SJSA1 (cell line): Measurements from ENCODE around the gene CRB1. TPM values are rescaled to one million over a fixed set of nuclear protein-coding genes. Genes with fewer than 3 reads are reported as not detected.

ENCODE experiments used
- DNase-seq, 2 experiments: peaks; one replicate each; pipeline ENCODE4 v3.0.0-alpha.2; 2015 to 2020; ENCODE audit warnings: low spot score in 2 of 2, low read depth in 1 of 2
- H3K27ac ChIP-seq: fragments of 250-450 bp; sonication (Bioruptor Pico); 2 replicates; pipeline ENCODE4 v1.5.1; 2020; ENCODE audit warnings: mild to moderate bottlenecking, moderate library complexity
- H3K27me3 ChIP-seq: fragments of 250-450 bp; sonication (Bioruptor Pico); replicated peaks from 2 replicates; pipeline ENCODE4 v1.5.1; 2020; ENCODE audit warnings: mild to moderate bottlenecking, moderate library complexity
- H3K36me3 ChIP-seq: fragments of 250-450 bp; sonication (Bioruptor Pico); 2 replicates; pipeline ENCODE4 v1.5.1; 2020; ENCODE audit warnings: mild to moderate bottlenecking
- H3K4me1 ChIP-seq: fragments of 250-450 bp; sonication (Bioruptor Pico); replicated peaks from 2 replicates; pipeline ENCODE4 v1.6.1; 2021; ENCODE audit warnings: mild to moderate bottlenecking
- H3K4me3 ChIP-seq: fragments of 250-450 bp; sonication (Bioruptor Pico); 2 replicates; pipeline ENCODE4 v1.5.1; 2020; ENCODE audit warnings: mild to moderate bottlenecking
- H3K9me3 ChIP-seq: fragments of 250-450 bp; sonication (Bioruptor Pico); replicated peaks from 2 replicates; pipeline ENCODE4 v1.5.1; 2020; ENCODE audit warnings: mild to moderate bottlenecking
- total RNA-seq: library from RNA; depleted of rRNA; stranded (reverse); fragments of >200 nt; shearing (Covaris generic); gene quantifications from 2 replicates; pipeline ENCODE4 v1.2.3, GENCODE V29; 2014

The CRB1 gene
- total RNA-seq, 1 experiment from 2014 or later, result 0.05 TPM

GRCh38 chr1:197307551-197307950 lies 39.5 kb downstream of the CRB1 start:
- no peak for DNase-seq
- no peaks in the 10 kb centered on the region for H3K36me3 ChIP-seq

DNA sequence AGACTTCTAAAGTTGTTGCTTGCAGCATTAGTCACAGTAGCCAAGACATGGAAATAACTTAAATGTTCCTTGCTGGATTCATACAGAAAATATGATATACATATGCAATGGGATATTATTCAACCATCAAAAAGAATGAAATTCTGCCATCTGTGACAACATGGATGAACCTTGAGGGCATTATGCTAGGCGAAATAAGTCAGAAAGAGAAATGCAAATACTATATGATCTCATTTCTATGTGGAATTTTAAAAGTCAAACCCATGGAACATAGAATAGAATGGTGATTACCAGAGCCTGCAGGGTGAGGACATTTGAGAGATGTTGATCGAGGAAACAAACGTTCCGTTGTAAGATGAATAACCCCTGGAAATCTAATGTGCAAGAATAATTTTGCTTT lies 43.0 kb downstream of the CRB1 start:
- Histone ChIP-seq H3K27ac (no peak overlapping the region), H3K36me3 (no peaks in the 10 kb centered on the region), H3K9me3 (no peaks in the 10 kb centered on the region), H3K27me3 (no peaks in the 10 kb centered on the region), H3K4me1 (no peaks in the 10 kb centered on the region; the same call in 1 of the 2 replicates), H3K4me3 (no peak overlapping the region)
- DNase-seq, result no peak

More at GRCh38 chr1:197307551-197307950, 39.5 kb downstream of the CRB1 start:
- Histone ChIP-seq H3K4me1 (no peaks in the 10 kb centered on the region), H3K27ac (no peak overlapping the region), H3K4me3 (no peak overlapping the region), H3K27me3 (no peaks in the 10 kb centered on the region), H3K9me3 (no peaks in the 10 kb centered on the region)

- H3K4me3 ChIP-seq, result no peak overlapping the region
- no peaks in the 10 kb centered on the region; the same call in 1 of the 2 replicates for H3K4me1 ChIP-seq
- no peaks in the 10 kb centered on the region for H3K27me3 ChIP-seq
- no peaks in the 10 kb centered on the region for H3K9me3 ChIP-seq
- no peak for DNase-seq
- no peaks in the 10 kb centered on the region for H3K36me3 ChIP-seq
- H3K27ac ChIP-seq, result no peak overlapping the region
Measured at GRCh38 chr1:197312163-197312562, 44.1 kb downstream of the CRB1 start.

DNA sequence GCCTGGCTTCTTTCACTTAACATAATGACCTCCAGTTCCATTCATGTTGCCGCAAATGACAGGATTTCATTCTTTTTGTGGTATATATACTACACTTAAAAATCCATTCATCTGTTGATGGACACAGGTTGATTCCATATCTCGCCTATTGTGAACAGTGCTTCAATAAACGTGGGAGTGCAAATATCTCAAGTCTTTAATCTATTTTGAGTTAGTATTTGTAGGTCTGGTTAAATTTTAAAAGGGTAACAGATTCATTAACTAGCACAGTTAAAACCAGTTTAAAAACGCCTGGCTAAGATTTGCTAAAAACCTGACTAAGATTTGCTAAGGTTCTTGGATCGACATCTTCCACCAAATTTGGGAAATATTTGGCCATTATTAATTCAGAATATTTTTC lies 45.7 kb downstream of the CRB1 start:
- no peaks in the 10 kb centered on the region; the same call in 1 of the 2 replicates for H3K4me1 ChIP-seq
- DNase-seq, result no peak
- no peak overlapping the region for H3K27ac ChIP-seq
- no peak overlapping the region for H3K4me3 ChIP-seq
- H3K27me3 ChIP-seq, result no peaks in the 10 kb centered on the region
- no peaks in the 10 kb centered on the region for H3K36me3 ChIP-seq
- H3K9me3 ChIP-seq, result no peaks in the 10 kb centered on the region

DNA sequence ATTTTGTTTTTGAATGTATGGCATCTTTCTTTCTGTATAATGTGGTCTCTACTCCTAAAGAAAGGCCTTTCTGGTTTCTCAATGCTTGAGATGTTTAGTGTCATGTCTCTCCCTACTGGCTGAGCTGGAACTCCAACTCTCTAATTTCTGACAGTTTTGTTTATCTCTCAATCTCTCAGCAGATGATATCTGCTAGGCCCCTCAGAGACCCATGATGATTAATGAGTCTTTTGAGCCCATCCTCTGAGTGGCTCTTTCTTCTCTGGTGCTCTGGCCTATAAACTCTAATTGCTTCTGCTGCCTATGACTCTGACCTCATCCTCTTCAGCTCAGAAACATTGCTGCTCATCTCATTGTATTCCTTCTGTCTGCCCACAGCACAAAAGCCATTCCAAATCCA lies 46.6 kb downstream of the CRB1 start:
- H3K27ac ChIP-seq, result no peak overlapping the region

GRCh38 chr1:197319631-197320030 lies 51.6 kb downstream of the CRB1 start:
- DNase-seq, result no peak
- H3K36me3 ChIP-seq, result no peaks in the 10 kb centered on the region
- H3K4me3 ChIP-seq, result no peak overlapping the region
- H3K4me1 ChIP-seq, result no peaks in the 10 kb centered on the region; the same call in 1 of the 2 replicates
- H3K27ac ChIP-seq, result no peak overlapping the region
- H3K27me3 ChIP-seq, result no peaks in the 10 kb centered on the region
- no peaks in the 10 kb centered on the region for H3K9me3 ChIP-seq

More for the DNA sequence above, 46.6 kb downstream of the CRB1 start:
- no peaks in the 10 kb centered on the region for H3K36me3 ChIP-seq
- no peaks in the 10 kb centered on the region for H3K9me3 ChIP-seq
- no peak overlapping the region for H3K4me3 ChIP-seq
- no peaks in the 10 kb centered on the region for H3K27me3 ChIP-seq
- no peak for DNase-seq
- H3K4me1 ChIP-seq, result no peaks in the 10 kb centered on the region; the same call in 1 of the 2 replicates

GRCh38 chr1:197320991-197321531 lies 53.0 kb downstream of the CRB1 start:
- Histone ChIP-seq H3K4me1 (no peaks in the 10 kb centered on the region), H3K4me3 (no peak overlapping the region), H3K36me3 (no peaks in the 10 kb centered on the region), H3K27me3 (no peaks in the 10 kb centered on the region), H3K27ac (no peak overlapping the region), H3K9me3 (no peaks in the 10 kb centered on the region)
- DNase-seq, result no peak

DNA sequence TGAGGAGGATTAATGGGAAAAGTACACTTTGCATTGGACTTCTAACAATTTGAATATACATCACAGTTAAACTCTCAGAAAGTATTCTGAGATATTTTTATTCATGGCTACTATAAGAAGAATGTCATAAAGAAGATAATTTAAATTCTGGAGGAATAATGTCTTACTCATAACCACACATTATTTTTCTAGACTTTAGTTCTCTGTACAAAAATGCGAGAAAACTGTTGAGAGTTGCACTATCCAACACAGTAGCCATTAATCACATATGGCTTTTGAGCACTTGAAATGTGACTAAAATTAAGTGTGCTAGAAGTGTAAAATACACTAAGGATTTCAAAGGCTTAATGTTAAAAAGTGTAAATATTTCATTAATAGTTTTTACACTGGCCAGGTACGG lies 53.8 kb downstream of the CRB1 start:
- H3K9me3 ChIP-seq, result no peaks in the 10 kb centered on the region
- no peaks in the 10 kb centered on the region for H3K36me3 ChIP-seq
- no peaks in the 10 kb centered on the region for H3K4me1 ChIP-seq
- DNase-seq, result no peak
- no peaks in the 10 kb centered on the region for H3K27me3 ChIP-seq
- H3K4me3 ChIP-seq, result no peak overlapping the region
- H3K27ac ChIP-seq, result no peak overlapping the region

DNA sequence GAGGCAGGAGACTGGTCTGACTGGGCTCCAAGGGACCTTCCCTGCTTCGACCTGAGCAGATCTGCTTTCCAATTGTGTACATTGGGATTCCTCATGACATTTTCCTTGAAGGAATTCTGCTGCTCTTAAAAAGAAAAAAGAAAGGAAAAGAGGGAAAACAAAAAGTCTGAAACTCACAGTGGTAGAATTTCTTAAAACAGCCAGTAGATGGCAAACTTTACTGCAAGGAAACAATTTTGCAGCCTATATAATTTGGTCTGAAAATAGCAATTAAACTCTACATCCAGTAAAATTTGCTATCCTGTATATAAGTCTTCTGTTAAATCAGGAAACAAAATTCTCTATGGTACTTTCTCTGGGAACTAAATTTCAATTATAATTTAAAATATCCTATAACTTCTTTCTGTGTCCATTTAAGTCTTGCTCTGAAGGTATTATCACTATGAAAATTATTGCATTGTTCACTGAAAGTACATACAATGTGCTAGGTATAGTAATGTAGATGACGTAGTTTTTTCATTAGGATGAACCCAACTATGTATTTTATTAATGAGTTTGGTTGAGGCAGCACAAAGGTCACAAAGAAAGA lies 59.8 kb downstream of the CRB1 start:
- no peaks in the 10 kb centered on the region for H3K9me3 ChIP-seq
- no peak overlapping the region for H3K27ac ChIP-seq
- no peak overlapping the region for H3K4me3 ChIP-seq
- no peaks in the 10 kb centered on the region for H3K4me1 ChIP-seq
- H3K36me3 ChIP-seq, result no peaks in the 10 kb centered on the region
- H3K27me3 ChIP-seq, result no peaks in the 10 kb centered on the region
- peak in 1 of 2 experiments; percentile 39 for DNase-seq

DNA sequence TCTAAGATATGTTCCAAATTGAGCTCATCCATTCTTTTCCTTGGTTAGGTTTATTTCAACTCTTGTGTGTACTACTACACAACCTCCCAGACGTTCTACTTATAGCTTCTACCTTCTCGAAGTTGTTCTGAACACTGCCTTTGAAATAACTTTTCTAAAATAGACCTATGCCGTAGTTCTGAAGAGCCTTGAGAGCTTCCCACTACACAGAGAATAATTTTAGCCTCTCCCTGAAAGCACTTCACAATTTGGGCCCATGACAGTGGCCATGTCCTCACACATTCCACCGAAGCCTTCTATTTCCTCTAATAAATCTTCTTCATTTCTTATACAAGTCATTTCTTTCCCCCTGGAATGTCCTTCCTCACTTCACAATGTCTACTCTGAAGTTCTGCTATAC lies 62.2 kb downstream of the CRB1 start:
- DNase-seq, result no peak
- H3K27me3 ChIP-seq, result no peaks in the 10 kb centered on the region
- no peaks in the 10 kb centered on the region for H3K4me1 ChIP-seq
- no peaks in the 10 kb centered on the region for H3K36me3 ChIP-seq
- no peak overlapping the region for H3K27ac ChIP-seq
- H3K9me3 ChIP-seq, result no peaks in the 10 kb centered on the region
- no peak overlapping the region for H3K4me3 ChIP-seq

GRCh38 chr1:197331565-197331964 lies 63.5 kb downstream of the CRB1 start:
- no peak overlapping the region for H3K4me3 ChIP-seq
- no peak for DNase-seq
- no peaks in the 10 kb centered on the region for H3K9me3 ChIP-seq
- H3K27me3 ChIP-seq, result no peaks in the 10 kb centered on the region
- peaks cover 10% of the 10 kb centered on the region for H3K4me1 ChIP-seq
- no peaks in the 10 kb centered on the region for H3K36me3 ChIP-seq
- no peak overlapping the region for H3K27ac ChIP-seq

DNA sequence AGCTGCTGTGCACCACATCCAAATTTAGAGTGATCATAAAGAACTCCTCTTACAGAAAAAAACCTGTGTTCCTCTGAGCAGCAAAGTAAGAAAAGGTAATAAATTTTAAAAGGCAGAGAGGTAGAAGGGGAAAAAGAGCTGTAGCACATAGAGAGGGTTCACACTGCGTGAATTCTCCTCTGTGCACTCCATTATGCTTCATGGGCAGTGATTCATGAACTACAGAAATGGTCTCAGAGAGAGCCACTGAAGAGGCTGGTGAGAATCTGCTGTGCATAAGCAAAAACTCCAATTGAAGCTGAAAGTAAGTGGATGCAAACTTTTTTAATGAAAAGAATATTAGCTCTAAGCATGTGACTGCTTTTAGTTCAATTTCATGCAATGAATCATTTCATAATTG lies 65.0 kb downstream of the CRB1 start:
- DNase-seq, result no peak
- Histone ChIP-seq H3K27ac (no peak overlapping the region), H3K36me3 (no peaks in the 10 kb centered on the region), H3K4me1 (peaks cover 19% of the 10 kb centered on the region), H3K27me3 (no peaks in the 10 kb centered on the region), H3K4me3 (no peak overlapping the region), H3K9me3 (no peaks in the 10 kb centered on the region)

GRCh38 chr1:197336571-197336970 lies 68.5 kb downstream of the CRB1 start:
- Histone ChIP-seq H3K9me3 (no peaks in the 10 kb centered on the region), H3K4me1 (peaks cover 19% of the 10 kb centered on the region), H3K36me3 (no peaks in the 10 kb centered on the region), H3K27ac (peak overlapping the region; percentile 78), H3K27me3 (no peaks in the 10 kb centered on the region), H3K4me3 (no peak overlapping the region)
- DNase-seq, result peak; percentile 50 to 85

DNA sequence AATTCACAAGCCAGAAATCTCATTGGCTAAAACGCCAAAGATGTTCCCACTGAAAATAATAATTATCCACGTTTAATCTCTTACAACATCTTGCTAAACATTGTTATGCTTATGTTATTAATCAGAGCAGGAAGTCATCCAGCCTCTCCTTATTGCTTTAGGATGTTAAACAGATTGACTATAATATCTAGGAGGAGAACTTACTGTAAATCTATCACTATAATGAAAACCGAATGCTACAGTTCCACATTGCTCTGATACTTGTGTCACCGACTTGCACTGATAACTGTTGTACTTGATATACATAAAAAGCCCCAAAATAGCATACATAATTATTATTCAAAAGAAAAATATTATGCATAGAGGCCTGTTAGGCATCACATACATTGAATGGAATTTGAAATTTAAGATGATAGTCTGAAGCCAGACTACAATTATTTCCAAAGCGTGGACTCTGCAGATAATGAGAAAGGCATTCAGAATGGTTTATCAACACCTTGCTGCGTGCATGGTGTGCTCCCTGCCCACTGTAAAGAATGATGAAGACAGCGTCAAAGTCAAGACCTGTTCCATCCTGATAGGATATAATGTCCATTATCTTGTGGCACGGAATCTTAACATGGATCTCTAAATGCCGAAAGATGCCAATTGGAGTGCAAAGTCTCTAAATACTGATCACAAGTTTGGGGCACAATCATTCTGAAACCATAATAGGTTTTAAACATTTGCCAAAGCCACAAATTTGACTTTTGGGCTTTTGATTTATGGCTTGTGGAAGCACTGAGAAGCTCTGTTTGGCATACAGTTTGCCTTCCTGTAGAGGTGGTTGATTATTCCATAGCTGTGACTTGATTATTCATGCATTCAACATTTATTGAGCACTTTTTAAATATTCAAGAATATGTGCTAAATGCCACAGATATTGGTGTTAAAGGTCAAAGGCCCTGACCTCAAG lies 71.3 kb downstream of the CRB1 start:
- H3K27me3 ChIP-seq, result no peaks in the 10 kb centered on the region
- H3K4me1 ChIP-seq, result peaks cover 36% of the 10 kb centered on the region
- no peaks in the 10 kb centered on the region for H3K36me3 ChIP-seq
- no peaks in the 10 kb centered on the region for H3K9me3 ChIP-seq
- no peak overlapping the region for H3K4me3 ChIP-seq
- no peak for DNase-seq
- H3K27ac ChIP-seq, result no peak overlapping the region
